ENCODE data around the gene SATB1.

SATB1 gene

DNA sequence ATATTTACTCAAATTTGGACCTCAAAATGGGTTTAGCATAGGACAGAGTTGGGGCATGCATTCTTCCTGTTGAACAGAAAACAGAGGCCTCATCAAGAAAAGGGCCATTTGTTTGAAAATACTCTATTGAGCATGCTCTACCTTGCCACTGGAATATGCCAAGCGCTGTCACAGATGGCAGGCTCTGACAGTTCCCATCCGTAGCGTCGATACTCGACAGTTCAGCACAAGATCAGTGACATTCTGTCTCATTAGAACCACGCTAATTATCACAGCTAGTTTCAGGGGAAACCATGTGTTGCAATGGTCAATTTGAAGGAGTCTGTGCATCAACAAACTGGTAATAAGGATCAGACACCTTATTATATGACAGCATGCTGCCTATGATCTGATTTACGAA, 54.5 kb downstream of the SATB1 start:
- H4K5ac ChIP-seq (ENCODE audit: low read length): no peak overlapping the region
- no peak overlapping the region for H3K9ac ChIP-seq (ENCODE audit: low read length)
- no peak overlapping the region for H2AK5ac ChIP-seq (ENCODE audit: low read length)

DNA sequence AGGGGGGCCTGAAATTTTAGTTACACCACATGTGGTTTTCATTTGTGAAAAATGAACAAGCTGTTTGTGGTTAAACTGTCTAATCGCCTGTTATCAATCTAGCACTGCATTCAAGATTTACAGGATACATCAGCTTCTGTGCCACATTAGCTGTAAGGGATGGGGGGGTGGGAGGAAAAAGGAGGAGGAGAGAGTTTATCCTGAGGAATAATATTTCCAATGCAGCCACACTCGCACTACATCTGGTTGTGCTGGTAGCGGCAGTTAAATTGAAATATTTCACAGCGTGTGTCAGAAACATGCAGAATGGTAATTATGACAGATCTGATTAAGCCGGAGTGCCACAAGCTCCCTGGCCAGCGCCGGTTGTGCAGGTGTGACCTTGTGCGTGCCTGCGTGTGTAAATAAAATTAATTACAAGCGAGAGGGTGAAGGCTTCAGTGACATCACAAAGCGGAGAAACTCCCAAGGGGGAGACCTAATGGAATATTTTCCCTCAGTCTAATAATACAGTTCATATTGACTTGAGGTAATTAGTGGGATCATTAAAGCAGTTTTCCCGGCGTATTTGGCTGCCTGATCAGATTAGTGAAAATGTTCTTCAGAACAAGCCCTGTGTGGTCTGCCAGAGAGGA, 55.5 kb downstream of the SATB1 start:
- Histone ChIP-seq H3K27ac (ENCODE audit: low read depth, low read length) (no peak overlapping the region), H2BK15ac (replicated peaks; ENCODE audit: low read depth) (no peak overlapping the region)
- no peak for DNase-seq

More for the DNA sequence above, 54.5 kb downstream of the SATB1 start:
- H3K56ac ChIP-seq (ENCODE audit: low read length): no peak overlapping the region
- H3K4me1 ChIP-seq (ENCODE audit: control insufficient read depth, low read depth, low read length): no peaks in the 10 kb centered on the region
- H3K27me3 ChIP-seq (ENCODE audit: insufficient read depth, low read length, poor library complexity): no peaks in the 10 kb centered on the region
- no peak for DNase-seq
- no peak overlapping the region for H3K4ac ChIP-seq (ENCODE audit: low read depth, low read length)
- H3K36me3 ChIP-seq (ENCODE audit: control insufficient read depth, insufficient read depth, low read length): no peaks in the 10 kb centered on the region
- H2BK5ac ChIP-seq (ENCODE audit: low read length): no peak overlapping the region
- no peak overlapping the region for H3K4me3 ChIP-seq (ENCODE audit: low read length)
- H2BK15ac ChIP-seq (replicated peaks; ENCODE audit: low read depth): no peak overlapping the region
- no peaks in the 10 kb centered on the region for H3K79me1 ChIP-seq (ENCODE audit: low read length)
- H3K4me2 ChIP-seq (ENCODE audit: low read length): no peak overlapping the region
- no peak overlapping the region for H2BK120ac ChIP-seq (ENCODE audit: low read depth, low read length)
- whole genome bisulfite sequencing (ENCODE audit: extremely low coverage, insufficient coverage, low lambda C conversion rate): no CpG with 5 or more reads among the region's 7 CpGs
- H3K27ac ChIP-seq (ENCODE audit: low read depth, low read length): no peak overlapping the region
- H3K18ac ChIP-seq (ENCODE audit: low read length): no peak overlapping the region
- no peaks in the 10 kb centered on the region for H3K79me2 ChIP-seq (ENCODE audit: control insufficient read depth, insufficient read depth, low read length)
- H4K8ac ChIP-seq (ENCODE audit: low read depth, low read length): no peak overlapping the region
- no peak overlapping the region for H3K23ac ChIP-seq (ENCODE audit: low read length)

DNA sequence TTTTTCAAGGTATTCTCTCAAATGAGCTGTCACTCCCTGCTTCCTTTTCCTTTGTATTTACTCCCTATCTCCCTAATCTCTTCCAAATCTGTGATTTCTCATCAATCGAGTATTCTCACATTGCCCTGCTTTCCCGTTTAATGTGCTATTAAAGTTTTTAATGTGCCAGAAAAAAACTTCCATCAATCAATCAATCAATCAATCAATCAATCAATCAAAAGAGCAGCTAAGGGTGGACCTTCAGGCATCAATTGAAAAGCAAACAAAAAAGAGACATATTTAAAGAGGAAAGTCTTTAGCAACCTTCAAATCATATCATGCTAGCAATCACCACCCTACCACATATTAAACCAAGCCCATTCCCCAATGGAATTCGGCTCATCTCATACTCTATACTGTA, 58.9 kb downstream of the SATB1 start:
- Histone ChIP-seq H3K4me2 (ENCODE audit: low read length) (no peak overlapping the region), H3K56ac (ENCODE audit: low read length) (no peak overlapping the region), H3K27me3 (ENCODE audit: insufficient read depth, low read length, poor library complexity) (no peaks in the 10 kb centered on the region), H2BK15ac (replicated peaks; ENCODE audit: low read depth) (no peak overlapping the region), H3K18ac (ENCODE audit: low read length) (no peak overlapping the region), H2BK5ac (ENCODE audit: low read length) (no peak overlapping the region), H2BK120ac (ENCODE audit: low read depth, low read length) (no peak overlapping the region), H3K4me1 (ENCODE audit: control insufficient read depth, low read depth, low read length) (no peaks in the 10 kb centered on the region), H3K79me2 (ENCODE audit: control insufficient read depth, insufficient read depth, low read length) (no peaks in the 10 kb centered on the region), H2AK5ac (ENCODE audit: low read length) (no peak overlapping the region), H3K79me1 (ENCODE audit: low read length) (no peaks in the 10 kb centered on the region), H3K4ac (ENCODE audit: low read depth, low read length) (no peak overlapping the region), H3K23ac (ENCODE audit: low read length) (no peak overlapping the region), H3K27ac (ENCODE audit: low read depth, low read length) (no peak overlapping the region), H3K36me3 (ENCODE audit: control insufficient read depth, insufficient read depth, low read length) (no peaks in the 10 kb centered on the region), H4K5ac (ENCODE audit: low read length) (no peak overlapping the region), H3K4me3 (ENCODE audit: low read length) (no peak overlapping the region), H4K8ac (ENCODE audit: low read depth, low read length) (no peak overlapping the region), H3K9ac (ENCODE audit: low read length) (no peak overlapping the region)
- no peak for DNase-seq
- no CpG with 5 or more reads among the region's 3 CpGs for whole genome bisulfite sequencing (ENCODE audit: extremely low coverage, insufficient coverage, low lambda C conversion rate)

More for the DNA sequence above, 55.5 kb downstream of the SATB1 start:
- no peak overlapping the region for H3K4me2 ChIP-seq (ENCODE audit: low read length)
- H3K9ac ChIP-seq (ENCODE audit: low read length): no peak overlapping the region
- WGBS (ENCODE audit: extremely low coverage, insufficient coverage, low lambda C conversion rate): no CpG with 5 or more reads among the region's 13 CpGs
- no peak overlapping the region for H3K4ac ChIP-seq (ENCODE audit: low read depth, low read length)
- no peak overlapping the region for H3K23ac ChIP-seq (ENCODE audit: low read length)
- no peak overlapping the region for H3K4me3 ChIP-seq (ENCODE audit: low read length)
- H2BK120ac ChIP-seq (ENCODE audit: low read depth, low read length): no peak overlapping the region
- H3K36me3 ChIP-seq (ENCODE audit: control insufficient read depth, insufficient read depth, low read length): no peaks in the 10 kb centered on the region
- H2BK5ac ChIP-seq (ENCODE audit: low read length): no peak overlapping the region
- no peak overlapping the region for H4K8ac ChIP-seq (ENCODE audit: low read depth, low read length)
- H3K56ac ChIP-seq (ENCODE audit: low read length): no peak overlapping the region
- no peaks in the 10 kb centered on the region for H3K4me1 ChIP-seq (ENCODE audit: control insufficient read depth, low read depth, low read length)
- no peak overlapping the region for H3K18ac ChIP-seq (ENCODE audit: low read length)
- H3K27me3 ChIP-seq (ENCODE audit: insufficient read depth, low read length, poor library complexity): no peaks in the 10 kb centered on the region
- no peak overlapping the region for H4K5ac ChIP-seq (ENCODE audit: low read length)
- H3K79me2 ChIP-seq (ENCODE audit: control insufficient read depth, insufficient read depth, low read length): no peaks in the 10 kb centered on the region
- no peaks in the 10 kb centered on the region for H3K79me1 ChIP-seq (ENCODE audit: low read length)
- no peak overlapping the region for H2AK5ac ChIP-seq (ENCODE audit: low read length)

DNA sequence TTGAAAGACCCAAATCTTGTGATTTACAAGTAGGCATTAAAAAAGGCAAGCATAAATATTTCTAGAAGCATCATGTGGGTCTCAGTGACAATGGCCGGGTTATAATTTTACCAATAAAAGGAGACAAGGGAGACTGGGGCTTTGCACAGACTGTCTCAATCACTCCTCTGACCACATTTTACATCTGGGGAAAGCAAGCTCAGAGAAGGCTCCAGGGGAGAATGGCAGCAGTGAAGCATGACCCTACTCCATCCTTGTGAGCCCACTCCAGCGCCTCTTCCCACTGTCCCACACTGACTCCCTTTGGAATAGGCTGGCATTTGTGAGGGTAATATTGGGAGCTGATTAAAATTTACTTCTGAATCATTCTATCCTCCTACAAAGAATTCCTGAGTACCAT, 61.8 kb downstream of the SATB1 start:
- H4K8ac ChIP-seq (ENCODE audit: low read depth, low read length): no peak overlapping the region
- H3K4me3 ChIP-seq (ENCODE audit: low read length): no peak overlapping the region
- DNase-seq: no peak

DNA sequence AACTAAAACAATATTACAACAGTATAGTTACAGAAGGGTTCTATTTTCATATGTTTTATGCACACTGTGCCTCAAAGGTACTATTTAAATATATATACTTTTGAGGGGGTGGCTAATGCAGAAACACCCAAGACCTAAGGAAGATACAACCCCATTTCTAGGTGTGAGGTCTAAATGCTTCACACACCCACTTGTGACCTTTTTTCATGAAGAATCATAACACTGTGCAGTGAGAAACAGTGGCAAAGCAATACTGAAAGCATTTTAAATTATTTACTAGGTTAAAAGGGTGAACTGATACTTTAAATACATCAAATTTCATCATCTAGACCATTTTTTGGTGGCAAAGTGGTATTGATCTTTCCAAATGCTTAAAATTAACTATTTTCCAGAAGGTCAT, 67.4 kb downstream of the SATB1 start:
- Histone ChIP-seq H2BK120ac (ENCODE audit: low read depth, low read length) (no peak overlapping the region), H3K4me2 (ENCODE audit: low read length) (no peak overlapping the region)

More for the DNA sequence above, 61.8 kb downstream of the SATB1 start:
- Histone ChIP-seq H2BK5ac (ENCODE audit: low read length) (no peak overlapping the region), H3K79me1 (ENCODE audit: low read length) (no peaks in the 10 kb centered on the region), H3K4ac (ENCODE audit: low read depth, low read length) (no peak overlapping the region), H3K27me3 (ENCODE audit: insufficient read depth, low read length, poor library complexity) (no peaks in the 10 kb centered on the region), H3K9ac (ENCODE audit: low read length) (no peak overlapping the region), H3K79me2 (ENCODE audit: control insufficient read depth, insufficient read depth, low read length) (no peaks in the 10 kb centered on the region), H3K36me3 (ENCODE audit: control insufficient read depth, insufficient read depth, low read length) (no peaks in the 10 kb centered on the region), H3K18ac (ENCODE audit: low read length) (no peak overlapping the region), H3K4me1 (ENCODE audit: control insufficient read depth, low read depth, low read length) (no peaks in the 10 kb centered on the region), H3K56ac (ENCODE audit: low read length) (no peak overlapping the region), H3K23ac (ENCODE audit: low read length) (no peak overlapping the region), H2AK5ac (ENCODE audit: low read length) (no peak overlapping the region), H3K4me2 (ENCODE audit: low read length) (no peak overlapping the region), H2BK15ac (replicated peaks; ENCODE audit: low read depth) (no peak overlapping the region), H3K27ac (ENCODE audit: low read depth, low read length) (no peak overlapping the region), H4K5ac (ENCODE audit: low read length) (no peak overlapping the region), H2BK120ac (ENCODE audit: low read depth, low read length) (no peak overlapping the region)
- no CpG with 5 or more reads among the region's 2 CpGs for WGBS (ENCODE audit: extremely low coverage, insufficient coverage, low lambda C conversion rate)

DNA sequence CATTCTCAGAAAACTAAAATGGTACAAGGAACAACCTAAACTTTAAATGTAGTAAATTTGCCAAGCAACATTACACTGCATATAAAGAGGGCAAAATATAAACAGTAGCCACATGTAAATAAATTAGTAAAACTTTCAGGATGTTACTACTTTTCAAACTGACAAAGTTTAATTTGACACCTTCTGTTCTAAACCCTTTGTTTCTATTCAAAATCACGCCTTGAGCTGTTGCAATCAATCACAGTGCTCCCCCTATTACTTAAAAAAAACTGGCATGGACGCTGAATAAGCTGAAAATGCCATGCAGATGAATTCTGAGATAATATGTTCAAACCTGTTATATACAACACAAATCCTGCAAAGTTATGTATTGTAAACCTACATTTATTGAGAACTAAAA, 69.3 kb downstream of the SATB1 start:
- Histone ChIP-seq H3K79me1 (ENCODE audit: low read length) (no peaks in the 10 kb centered on the region), H4K8ac (ENCODE audit: low read depth, low read length) (no peak overlapping the region), H2BK5ac (ENCODE audit: low read length) (no peak overlapping the region), H3K4ac (ENCODE audit: low read depth, low read length) (no peak overlapping the region), H3K9ac (ENCODE audit: low read length) (no peak overlapping the region), H3K4me2 (ENCODE audit: low read length) (no peak overlapping the region), H3K27ac (ENCODE audit: low read depth, low read length) (no peak overlapping the region), H3K4me1 (ENCODE audit: control insufficient read depth, low read depth, low read length) (no peaks in the 10 kb centered on the region), H3K56ac (ENCODE audit: low read length) (no peak overlapping the region), H2BK120ac (ENCODE audit: low read depth, low read length) (no peak overlapping the region), H3K79me2 (ENCODE audit: control insufficient read depth, insufficient read depth, low read length) (no peaks in the 10 kb centered on the region), H3K23ac (ENCODE audit: low read length) (no peak overlapping the region), H2BK15ac (replicated peaks; ENCODE audit: low read depth) (no peak overlapping the region), H3K4me3 (ENCODE audit: low read length) (no peak overlapping the region), H2AK5ac (ENCODE audit: low read length) (no peak overlapping the region), H4K5ac (ENCODE audit: low read length) (no peak overlapping the region), H3K36me3 (ENCODE audit: control insufficient read depth, insufficient read depth, low read length) (no peaks in the 10 kb centered on the region), H3K27me3 (ENCODE audit: insufficient read depth, low read length, poor library complexity) (no peaks in the 10 kb centered on the region), H3K18ac (ENCODE audit: low read length) (no peak overlapping the region)
- no peak for DNase-seq
- WGBS (ENCODE audit: extremely low coverage, insufficient coverage, low lambda C conversion rate): no CpG with 5 or more reads among the region's 2 CpGs

More for the DNA sequence above, 67.4 kb downstream of the SATB1 start:
- Histone ChIP-seq H3K56ac (ENCODE audit: low read length) (no peak overlapping the region), H3K27ac (ENCODE audit: low read depth, low read length) (no peak overlapping the region), H2BK5ac (ENCODE audit: low read length) (no peak overlapping the region), H3K23ac (ENCODE audit: low read length) (no peak overlapping the region), H3K18ac (ENCODE audit: low read length) (no peak overlapping the region), H3K79me2 (ENCODE audit: control insufficient read depth, insufficient read depth, low read length) (no peaks in the 10 kb centered on the region), H3K79me1 (ENCODE audit: low read length) (no peaks in the 10 kb centered on the region), H3K4me1 (ENCODE audit: control insufficient read depth, low read depth, low read length) (no peaks in the 10 kb centered on the region), H2BK15ac (replicated peaks; ENCODE audit: low read depth) (no peak overlapping the region), H4K8ac (ENCODE audit: low read depth, low read length) (no peak overlapping the region), H3K36me3 (ENCODE audit: control insufficient read depth, insufficient read depth, low read length) (no peaks in the 10 kb centered on the region), H3K4me3 (ENCODE audit: low read length) (no peak overlapping the region), H2AK5ac (ENCODE audit: low read length) (no peak overlapping the region), H3K9ac (ENCODE audit: low read length) (no peak overlapping the region), H3K4ac (ENCODE audit: low read depth, low read length) (no peak overlapping the region), H3K27me3 (ENCODE audit: insufficient read depth, low read length, poor library complexity) (no peaks in the 10 kb centered on the region), H4K5ac (ENCODE audit: low read length) (no peak overlapping the region)
- no peak for DNase-seq

Measured in mesendoderm (in vitro differentiated cells).